Neuron (in vitro differentiated cells): ENCODE results near the gene DNAJB11.

Experiments used
- H2AFZ ChIP-seq: one replicate; pipeline ENCODE4 v1.6.1; 2013; ENCODE audit warnings: low read depth, mild to moderate bottlenecking, inconsistent platforms, low read length, moderate library complexity
- H3K27me3 ChIP-seq: one replicate; pipeline ENCODE4 v1.6.1; 2013; ENCODE audit warnings: low read length; ENCODE audit not compliant: insufficient read depth
- H3K36me3 ChIP-seq: one replicate; pipeline ENCODE4 v1.6.1; 2013; ENCODE audit warnings: low read length; ENCODE audit not compliant: insufficient read depth
- H3K4me1 ChIP-seq: one replicate; pipeline ENCODE4 v1.6.1; 2013; ENCODE audit warnings: low read length; ENCODE audit not compliant: insufficient read depth
- H3K4me3 ChIP-seq: 2 replicates; pipeline ENCODE4 v1.5.1; 2013; ENCODE audit warnings: mild to moderate bottlenecking, low read length, moderate library complexity
- H3K9me3 ChIP-seq: one replicate; pipeline ENCODE4 v1.6.1; 2013; ENCODE audit warnings: low read length

The DNAJB11 gene

GRCh38 chr3:186592682-186593081 lies 22.2 kb downstream of the DNAJB11 start:
- Histone ChIP-seq H2AFZ (no peak overlapping the region), H3K4me1 (no peaks in the 10 kb centered on the region), H3K9me3 (no peaks in the 10 kb centered on the region), H3K27me3 (no peaks in the 10 kb centered on the region), H3K4me3 (no peak overlapping the region), H3K36me3 (no peaks in the 10 kb centered on the region)

GRCh38 chr3:186593862-186594261 lies 23.3 kb downstream of the DNAJB11 start:
- Histone ChIP-seq H2AFZ (no peak overlapping the region), H3K4me3 (no peak overlapping the region), H3K36me3 (no peaks in the 10 kb centered on the region), H3K27me3 (no peaks in the 10 kb centered on the region), H3K9me3 (no peaks in the 10 kb centered on the region), H3K4me1 (no peaks in the 10 kb centered on the region)

GRCh38 chr3:186594591-186595113 lies 24.1 kb downstream of the DNAJB11 start:
- no peak overlapping the region for H2AFZ ChIP-seq
- no peaks in the 10 kb centered on the region for H3K36me3 ChIP-seq
- H3K27me3 ChIP-seq, result no peaks in the 10 kb centered on the region
- H3K4me3 ChIP-seq, result no peak overlapping the region
- H3K4me1 ChIP-seq, result no peaks in the 10 kb centered on the region
- H3K9me3 ChIP-seq, result no peaks in the 10 kb centered on the region

- Histone ChIP-seq H2AFZ (no peak overlapping the region), H3K4me3 (no peak overlapping the region), H3K4me1 (no peaks in the 10 kb centered on the region), H3K27me3 (no peaks in the 10 kb centered on the region), H3K9me3 (no peaks in the 10 kb centered on the region), H3K36me3 (no peaks in the 10 kb centered on the region)
These were observed 26.2 kb downstream of the DNAJB11 start for GRCh38 chr3:186596568-186597287.

GRCh38 chr3:186598108-186598784 lies 27.7 kb downstream of the DNAJB11 start:
- H3K27me3 ChIP-seq, result no peaks in the 10 kb centered on the region
- H3K4me1 ChIP-seq, result no peaks in the 10 kb centered on the region
- H3K9me3 ChIP-seq, result no peaks in the 10 kb centered on the region
- H3K4me3 ChIP-seq, result no peak overlapping the region
- no peak overlapping the region for H2AFZ ChIP-seq
- H3K36me3 ChIP-seq, result no peaks in the 10 kb centered on the region

GRCh38 chr3:186598794-186599141 lies 28.2 kb downstream of the DNAJB11 start:
- H3K4me3 ChIP-seq, result no peak overlapping the region
- no peak overlapping the region for H2AFZ ChIP-seq
- no peaks in the 10 kb centered on the region for H3K36me3 ChIP-seq
- no peaks in the 10 kb centered on the region for H3K27me3 ChIP-seq
- no peaks in the 10 kb centered on the region for H3K9me3 ChIP-seq
- H3K4me1 ChIP-seq, result no peaks in the 10 kb centered on the region

- no peaks in the 10 kb centered on the region for H3K9me3 ChIP-seq
- H3K4me3 ChIP-seq, result no peak overlapping the region
- H3K27me3 ChIP-seq, result no peaks in the 10 kb centered on the region
- no peaks in the 10 kb centered on the region for H3K36me3 ChIP-seq
- no peaks in the 10 kb centered on the region for H3K4me1 ChIP-seq
- H2AFZ ChIP-seq, result no peak overlapping the region
These were observed 28.7 kb downstream of the DNAJB11 start for GRCh38 chr3:186599142-186599784.

- Histone ChIP-seq H3K9me3 (no peaks in the 10 kb centered on the region), H2AFZ (no peak overlapping the region), H3K4me1 (no peaks in the 10 kb centered on the region), H3K4me3 (no peak overlapping the region), H3K36me3 (no peaks in the 10 kb centered on the region), H3K27me3 (no peaks in the 10 kb centered on the region)
These were observed 29.3 kb downstream of the DNAJB11 start for GRCh38 chr3:186599785-186600166.

GRCh38 chr3:186600896-186601295 lies 30.4 kb downstream of the DNAJB11 start:
- no peaks in the 10 kb centered on the region for H3K36me3 ChIP-seq
- H3K4me3 ChIP-seq, result no peak overlapping the region
- H3K4me1 ChIP-seq, result no peaks in the 10 kb centered on the region
- H3K27me3 ChIP-seq, result no peaks in the 10 kb centered on the region
- H2AFZ ChIP-seq, result no peak overlapping the region
- no peaks in the 10 kb centered on the region for H3K9me3 ChIP-seq

- Histone ChIP-seq H3K36me3 (no peaks in the 10 kb centered on the region), H3K27me3 (no peaks in the 10 kb centered on the region), H3K4me1 (no peaks in the 10 kb centered on the region)
These were observed 32.6 kb downstream of the DNAJB11 start for GRCh38 chr3:186603159-186603558.

GRCh38 chr3:186605078-186605477 lies 34.6 kb downstream of the DNAJB11 start:
- Histone ChIP-seq H3K9me3 (no peaks in the 10 kb centered on the region), H3K36me3 (no peaks in the 10 kb centered on the region), H2AFZ (no peak overlapping the region), H3K27me3 (no peaks in the 10 kb centered on the region), H3K4me1 (no peaks in the 10 kb centered on the region), H3K4me3 (no peak overlapping the region)

More at GRCh38 chr3:186603159-186603558, 32.6 kb downstream of the DNAJB11 start:
- no peak overlapping the region for H3K4me3 ChIP-seq
- H3K9me3 ChIP-seq, result no peaks in the 10 kb centered on the region
- H2AFZ ChIP-seq, result no peak overlapping the region

GRCh38 chr3:186605561-186606545 lies 35.3 kb downstream of the DNAJB11 start:
- H3K36me3 ChIP-seq, result no peaks in the 10 kb centered on the region
- no peak overlapping the region for H3K4me3 ChIP-seq
- H3K4me1 ChIP-seq, result no peaks in the 10 kb centered on the region
- H2AFZ ChIP-seq, result no peak overlapping the region
- H3K27me3 ChIP-seq, result no peaks in the 10 kb centered on the region
- no peaks in the 10 kb centered on the region for H3K9me3 ChIP-seq
